Fibroblast of skin of right quadriceps (primary cell): Measurements from ENCODE around the gene CLASRP.

Experiments
- DNase-seq: peaks from one replicate; pipeline ENCODE4 v3.0.0-alpha.2; 2013

The CLASRP gene

GRCh38 chr19:45023048-45023447, 15.8 kb upstream of the CLASRP start:
- DNase-seq: no peak

- DNase-seq: no peak
Measured at GRCh38 chr19:45025264-45025663, 13.6 kb upstream of the CLASRP start.

- no peak for DNase-seq
Measured at GRCh38 chr19:45027371-45027770, 11.5 kb upstream of the CLASRP start.

GRCh38 chr19:45030825-45031224, 8.0 kb upstream of the CLASRP start:
- DNase-seq: no peak

DNA sequence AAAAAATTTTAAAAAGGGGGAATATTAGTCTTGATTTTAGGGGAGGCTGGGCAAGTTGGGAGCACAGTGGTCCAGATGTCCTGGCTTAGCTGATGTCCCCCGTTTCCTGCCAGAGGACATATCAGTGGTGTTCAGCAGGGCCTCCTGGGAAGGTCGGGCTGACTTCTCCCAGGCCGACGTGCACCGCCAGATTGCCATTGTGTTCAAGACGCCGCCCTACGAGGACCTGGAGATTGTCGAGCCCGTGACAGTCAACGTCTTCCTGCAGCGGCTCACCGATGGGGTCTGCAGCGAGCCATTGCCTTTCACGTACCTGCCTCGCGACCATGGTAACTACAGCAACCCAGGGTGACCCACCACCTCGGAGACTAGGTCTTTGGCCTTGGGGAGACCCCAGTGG, 6.4 kb upstream of the CLASRP start:
- DNase-seq: no peak

- no peak for DNase-seq
Measured at GRCh38 chr19:45035755-45036154, 3.1 kb upstream of the CLASRP start.

GRCh38 chr19:45037393-45038169, 1.3 kb upstream of the CLASRP start:
- no peak for DNase-seq

DNA sequence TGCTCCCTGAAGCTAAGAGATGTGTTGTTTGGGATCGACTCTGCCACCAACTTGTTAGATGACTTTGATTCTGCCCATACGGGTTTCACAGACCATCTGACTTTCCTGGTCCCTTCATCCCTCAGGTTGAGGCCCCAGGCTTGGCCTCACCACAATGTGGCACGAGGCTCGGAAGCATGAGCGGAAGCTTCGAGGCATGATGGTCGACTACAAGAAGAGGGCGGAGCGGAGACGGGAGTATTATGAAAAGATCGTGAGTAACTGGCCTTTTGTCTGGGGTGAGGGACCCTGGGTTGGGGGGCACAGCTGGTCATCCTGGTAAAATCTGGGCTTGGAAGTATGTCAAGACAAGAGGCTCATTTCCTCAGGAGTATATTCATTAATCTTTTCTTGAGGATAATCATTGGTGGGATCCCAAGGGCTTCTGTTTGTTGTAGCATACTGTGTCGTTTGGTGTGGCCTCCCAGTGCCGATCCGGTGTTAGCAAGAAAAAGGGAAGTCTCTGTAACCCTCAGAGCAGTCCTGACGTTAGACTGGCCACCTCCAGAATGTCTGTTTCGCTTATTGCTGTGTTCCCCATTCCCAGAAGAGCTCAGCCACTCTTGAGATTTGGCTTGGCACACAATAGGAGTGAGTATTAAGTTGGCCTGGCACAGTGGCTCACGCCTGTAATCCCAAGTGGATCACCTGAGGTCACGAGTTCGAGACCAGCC, 1.4 kb downstream of the CLASRP start:
- DNase-seq: no peak

GRCh38 chr19:45041125-45041524, 2.3 kb downstream of the CLASRP start:
- DNase-seq: no peak

- DNase-seq: no peak
Measured at GRCh38 chr19:45045671-45046353, 7.0 kb downstream of the CLASRP start.

DNA sequence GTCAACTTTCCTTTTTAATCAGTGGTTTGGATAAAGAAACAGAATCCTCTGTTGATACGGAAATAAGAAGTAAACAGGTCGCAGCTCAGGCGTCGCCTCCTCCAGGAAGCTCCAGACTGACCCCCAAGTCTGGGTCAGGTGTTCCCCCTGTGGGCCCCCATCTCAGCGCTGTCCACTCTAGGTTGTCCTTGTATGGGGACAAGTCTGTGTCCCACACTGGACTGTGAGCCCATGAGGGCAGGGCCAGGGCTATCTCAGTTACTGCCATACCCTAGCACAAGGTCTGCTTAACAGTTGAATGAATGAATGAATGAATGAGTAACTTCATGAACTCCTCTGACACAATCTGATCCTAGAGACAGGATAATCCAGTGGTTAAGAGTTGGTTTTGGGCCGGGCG, 7.5 kb downstream of the CLASRP start:
- DNase-seq: no peak

DNA sequence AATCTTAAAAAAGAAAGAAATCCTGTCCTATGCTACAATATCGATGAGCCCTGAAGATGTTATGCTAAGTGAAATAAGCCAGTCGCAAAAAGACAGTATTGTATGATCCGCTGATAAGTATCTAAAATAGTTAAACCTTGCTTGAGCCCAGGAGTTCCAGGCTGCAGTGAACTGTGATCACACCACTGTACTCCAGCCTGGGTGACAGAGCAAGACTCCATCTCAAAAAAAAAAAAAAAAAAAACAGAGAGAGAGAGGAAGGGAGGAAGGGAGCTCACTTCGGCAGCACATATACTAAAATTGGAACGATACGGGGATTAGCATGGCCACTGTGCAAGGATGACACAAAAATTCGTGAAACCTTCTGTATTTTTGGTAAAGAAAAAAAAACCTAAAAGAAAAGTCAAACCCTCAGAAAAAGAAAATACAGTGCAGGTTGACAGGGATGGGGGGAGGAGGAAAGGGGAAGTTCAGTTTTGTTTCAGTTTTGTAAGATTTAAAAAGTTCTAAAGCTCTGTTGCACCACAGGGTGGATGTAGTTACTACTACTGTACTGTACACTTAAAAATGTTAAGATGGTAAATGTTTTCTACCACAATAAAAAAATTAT, 8.4 kb downstream of the CLASRP start:
- DNase-seq: no peak

GRCh38 chr19:45049073-45049736, 10.4 kb downstream of the CLASRP start:
- DNase-seq: no peak

DNA sequence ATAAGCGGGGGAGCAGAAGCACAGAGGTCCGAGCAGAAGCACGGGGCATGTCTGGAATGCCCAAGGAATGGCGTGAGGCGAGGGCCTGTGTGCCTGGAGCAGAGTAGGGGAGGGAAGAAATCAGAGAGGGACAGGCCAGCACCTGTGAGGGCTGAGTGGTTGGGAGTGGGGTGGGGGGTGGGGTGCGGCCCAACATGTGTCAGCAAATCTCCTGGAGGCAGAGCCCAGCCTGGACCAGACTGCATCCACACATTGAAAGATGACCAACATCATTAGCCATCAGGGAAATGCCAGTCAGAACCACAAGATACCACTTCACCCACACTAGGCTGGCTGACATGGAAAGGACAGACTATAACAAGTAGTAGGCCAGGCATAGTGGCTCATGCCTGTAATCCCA, 11.2 kb downstream of the CLASRP start:
- DNase-seq: no peak

- DNase-seq: no peak
Measured at GRCh38 chr19:45051929-45052579, 13.2 kb downstream of the CLASRP start.

- no peak for DNase-seq
Measured at GRCh38 chr19:45056831-45057230, 18.0 kb downstream of the CLASRP start.

DNA sequence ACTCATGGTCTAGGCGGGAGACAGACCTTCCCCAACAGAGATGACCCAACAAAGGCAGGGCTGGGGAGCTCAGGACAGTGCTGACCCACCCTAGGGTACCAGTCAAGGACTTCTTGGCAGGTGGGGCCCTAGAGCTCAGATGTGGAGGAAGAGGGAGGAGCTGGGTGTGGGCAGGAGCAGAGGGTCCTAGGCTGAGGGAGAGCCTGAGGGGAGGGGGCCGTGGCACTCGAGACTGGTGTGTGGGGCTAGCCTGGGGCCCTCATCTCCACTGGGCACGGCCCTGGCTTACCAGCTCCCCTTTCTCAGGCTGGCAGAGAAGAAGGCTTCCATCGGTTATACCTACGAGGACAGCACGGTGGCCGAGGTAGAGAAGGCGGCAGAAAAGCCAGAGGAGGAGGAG, 18.6 kb downstream of the CLASRP start:
- no peak for DNase-seq

DNA sequence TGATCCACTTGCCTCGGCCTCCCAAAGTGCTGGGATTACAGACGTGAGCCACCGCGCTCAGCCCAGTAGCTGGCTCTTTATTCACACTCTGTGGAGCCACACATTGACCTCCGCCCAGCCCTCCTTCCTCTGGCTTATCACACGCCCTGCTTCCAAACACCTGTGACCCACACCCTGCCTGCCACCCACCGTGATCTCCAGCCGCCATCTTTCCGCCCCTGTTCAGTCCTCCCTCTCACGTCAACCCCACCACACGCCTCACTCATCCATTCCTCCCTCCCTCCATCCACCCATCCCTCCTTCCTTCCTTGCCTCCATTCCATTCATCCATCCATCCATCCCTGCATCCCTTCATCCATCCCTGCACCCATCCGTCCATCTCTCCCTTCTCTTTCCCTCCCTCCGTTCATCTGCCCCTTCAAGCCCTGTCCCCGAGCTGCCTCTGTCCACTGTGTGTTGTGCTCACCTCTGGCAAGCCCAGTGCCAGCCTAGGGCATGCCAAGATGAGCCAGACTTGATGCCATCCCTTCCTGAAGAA, 19.8 kb downstream of the CLASRP start:
- no peak for DNase-seq

DNA sequence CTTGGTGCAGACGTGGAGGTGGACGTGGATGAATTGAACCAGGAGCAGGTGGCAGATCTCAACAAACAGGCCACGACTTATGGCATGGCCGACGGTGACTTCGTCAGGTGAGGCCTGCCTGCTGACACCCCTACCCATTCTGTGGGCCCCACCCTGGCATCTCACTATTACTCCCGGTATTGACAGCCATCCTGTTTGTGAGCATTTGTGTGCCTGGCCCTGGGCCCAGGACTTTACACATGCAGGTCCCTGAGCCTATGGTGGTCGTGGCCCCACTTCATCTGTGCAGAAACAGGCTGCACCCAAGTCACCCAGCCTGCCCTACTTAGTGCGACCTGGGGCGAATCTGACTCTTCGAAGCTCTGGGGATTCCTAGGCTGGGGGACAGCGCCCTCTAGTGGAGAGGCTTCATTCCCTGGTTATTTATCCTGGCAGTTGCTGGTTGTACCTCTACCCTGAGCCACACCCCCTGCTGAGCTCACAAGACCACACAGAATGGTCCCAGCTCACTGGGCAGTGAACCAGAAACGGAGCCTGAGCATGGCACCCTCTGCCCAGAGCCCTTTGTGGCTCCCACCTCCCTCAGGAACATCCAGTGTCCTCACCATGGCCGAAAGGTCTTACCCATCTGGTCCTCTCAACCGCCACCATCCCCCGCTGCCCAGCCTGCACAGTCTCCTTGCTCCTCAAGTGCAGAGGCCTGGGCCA, 20.6 kb downstream of the CLASRP start:
- peak; percentile 66 for DNase-seq

GRCh38 chr19:45061965-45062364, 23.1 kb downstream of the CLASRP start:
- no peak for DNase-seq
